PFSK-1 (cell line): ENCODE measurements around the gene NCOA5. TPM values are rescaled to one million over a fixed set of nuclear protein-coding genes. Genes with fewer than 3 reads are reported as not detected.

Experiments
- FOXP2 ChIP-seq: optimal IDR thresholded peaks from 2 replicates; pipeline ENCODE3; 2011; ENCODE audit warnings: borderline replicate concordance, control low read depth, inconsistent platforms; ENCODE audit not compliant: insufficient read depth; ENCODE audit errors: extremely low read length, extremely low read depth
- POLR2AphosphoS5 ChIP-seq: IDR thresholded peaks from 2 replicates; pipeline ENCODE4 v1.6.1; 2012; ENCODE audit warnings: low read depth, mild to moderate bottlenecking, control low read depth, low read length, moderate library complexity
- SIN3A ChIP-seq: IDR thresholded peaks from 2 replicates; pipeline ENCODE4 v1.6.1; 2012; ENCODE audit warnings: mild to moderate bottlenecking, low read length, moderate library complexity, borderline replicate concordance; ENCODE audit not compliant: insufficient read depth
- TAF1 ChIP-seq: IDR thresholded peaks from 2 replicates; pipeline ENCODE4 v1.6.1; 2012; ENCODE audit warnings: low read length, control low read depth, borderline replicate concordance; ENCODE audit not compliant: insufficient read depth
- polyA plus RNA-seq: library from polyadenylated mRNA; unstranded; fragments of >200 nt; gene quantifications from one replicate; pipeline ENCODE4 v1.2.1, GENCODE V29; 2012; ENCODE audit warnings: low read depth, missing spikeins; ENCODE audit not compliant: insufficient read length
- TF ChIP-seq, protein P1 (sequence below), 2 experiments: IDR thresholded peaks; 2 replicates each; pipeline versions ENCODE4 v1.6.1 to v1.8.0; 2011 to 2012; ENCODE audit warnings: low read depth in 2 of 2, low read length in 2 of 2, control low read depth in 1 of 2, inconsistent platforms in 1 of 2, mild to moderate bottlenecking in 1 of 2, moderate library complexity in 1 of 2; ENCODE audit not compliant: insufficient read depth in 1 of 2

The NCOA5 gene
- 21.5 TPM for polyA plus RNA-seq

DNA sequence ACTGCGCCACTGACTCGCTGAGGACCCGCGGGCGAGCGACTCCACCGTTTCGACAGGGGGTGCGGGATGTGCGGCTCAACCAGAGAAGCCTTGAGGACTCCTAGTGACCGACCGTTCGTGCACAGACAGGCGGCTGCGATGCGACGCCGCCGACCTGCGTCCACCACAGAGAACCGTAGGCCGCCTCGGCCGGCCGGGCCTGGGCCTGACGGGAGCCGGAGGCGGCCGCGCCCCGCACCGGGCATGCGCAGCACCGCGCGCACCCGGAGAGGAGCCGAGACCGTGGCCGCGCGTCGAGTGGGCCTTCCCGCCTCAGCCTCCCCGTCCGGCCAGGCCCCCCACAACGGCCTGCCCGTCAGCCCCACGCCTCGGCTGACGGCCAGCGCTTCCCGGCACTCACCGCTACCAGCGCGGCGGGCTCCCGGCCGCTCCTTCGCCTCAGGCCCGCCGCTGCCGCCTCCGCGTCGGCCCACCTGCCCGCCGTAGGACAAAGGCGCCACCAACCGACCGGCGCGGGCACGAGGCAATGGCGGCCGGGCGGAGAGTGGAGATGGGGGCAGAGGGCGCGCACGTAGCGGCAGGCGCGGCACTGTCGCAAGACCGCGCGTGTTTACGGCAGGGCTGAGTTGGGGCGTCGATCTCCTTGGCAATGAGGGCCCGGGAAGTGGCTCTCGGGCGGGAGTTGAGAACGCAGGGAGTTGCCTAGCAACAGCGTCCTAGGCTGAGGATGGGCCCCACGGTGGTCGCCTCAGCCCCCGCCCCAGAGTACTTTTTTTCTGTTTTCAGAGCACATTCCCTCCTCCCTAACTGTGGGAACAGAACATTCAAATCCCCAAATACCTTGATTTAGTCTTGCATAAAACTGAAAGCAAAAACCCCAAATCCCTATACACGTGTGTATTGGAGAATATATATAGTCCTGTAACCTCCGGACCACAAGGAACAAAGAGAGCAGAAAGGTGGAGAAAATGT lies at the start of gene NCOA5:
TSS of gene NCOA5 (minus strand) at position 546 of the 972 bp plus-strand sequence. CDS start 10,538 bp downstream, outside the sequence.
- peak; percentile 86 for TF ChIP-seq POLR2AphosphoS5
- peak; percentile 99 for TF ChIP-seq FOXP2
- TF ChIP-seq, protein P1, sequence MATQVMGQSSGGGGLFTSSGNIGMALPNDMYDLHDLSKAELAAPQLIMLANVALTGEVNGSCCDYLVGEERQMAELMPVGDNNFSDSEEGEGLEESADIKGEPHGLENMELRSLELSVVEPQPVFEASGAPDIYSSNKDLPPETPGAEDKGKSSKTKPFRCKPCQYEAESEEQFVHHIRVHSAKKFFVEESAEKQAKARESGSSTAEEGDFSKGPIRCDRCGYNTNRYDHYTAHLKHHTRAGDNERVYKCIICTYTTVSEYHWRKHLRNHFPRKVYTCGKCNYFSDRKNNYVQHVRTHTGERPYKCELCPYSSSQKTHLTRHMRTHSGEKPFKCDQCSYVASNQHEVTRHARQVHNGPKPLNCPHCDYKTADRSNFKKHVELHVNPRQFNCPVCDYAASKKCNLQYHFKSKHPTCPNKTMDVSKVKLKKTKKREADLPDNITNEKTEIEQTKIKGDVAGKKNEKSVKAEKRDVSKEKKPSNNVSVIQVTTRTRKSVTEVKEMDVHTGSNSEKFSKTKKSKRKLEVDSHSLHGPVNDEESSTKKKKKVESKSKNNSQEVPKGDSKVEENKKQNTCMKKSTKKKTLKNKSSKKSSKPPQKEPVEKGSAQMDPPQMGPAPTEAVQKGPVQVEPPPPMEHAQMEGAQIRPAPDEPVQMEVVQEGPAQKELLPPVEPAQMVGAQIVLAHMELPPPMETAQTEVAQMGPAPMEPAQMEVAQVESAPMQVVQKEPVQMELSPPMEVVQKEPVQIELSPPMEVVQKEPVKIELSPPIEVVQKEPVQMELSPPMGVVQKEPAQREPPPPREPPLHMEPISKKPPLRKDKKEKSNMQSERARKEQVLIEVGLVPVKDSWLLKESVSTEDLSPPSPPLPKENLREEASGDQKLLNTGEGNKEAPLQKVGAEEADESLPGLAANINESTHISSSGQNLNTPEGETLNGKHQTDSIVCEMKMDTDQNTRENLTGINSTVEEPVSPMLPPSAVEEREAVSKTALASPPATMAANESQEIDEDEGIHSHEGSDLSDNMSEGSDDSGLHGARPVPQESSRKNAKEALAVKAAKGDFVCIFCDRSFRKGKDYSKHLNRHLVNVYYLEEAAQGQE (IDR thresholded peaks at IDR 0.05; ENCODE audit: insufficient read depth in 1 of 2, low read depth in 2 of 2, low read length in 2 of 2) = peak; percentile 5 to 55; a peak in 2 of 4 replicates
- peak; percentile 90 for TF ChIP-seq TAF1
- 0 out of 2 replicates have a peak, but pooled peaks have one; percentile 78 for TF ChIP-seq SIN3A

DNA sequence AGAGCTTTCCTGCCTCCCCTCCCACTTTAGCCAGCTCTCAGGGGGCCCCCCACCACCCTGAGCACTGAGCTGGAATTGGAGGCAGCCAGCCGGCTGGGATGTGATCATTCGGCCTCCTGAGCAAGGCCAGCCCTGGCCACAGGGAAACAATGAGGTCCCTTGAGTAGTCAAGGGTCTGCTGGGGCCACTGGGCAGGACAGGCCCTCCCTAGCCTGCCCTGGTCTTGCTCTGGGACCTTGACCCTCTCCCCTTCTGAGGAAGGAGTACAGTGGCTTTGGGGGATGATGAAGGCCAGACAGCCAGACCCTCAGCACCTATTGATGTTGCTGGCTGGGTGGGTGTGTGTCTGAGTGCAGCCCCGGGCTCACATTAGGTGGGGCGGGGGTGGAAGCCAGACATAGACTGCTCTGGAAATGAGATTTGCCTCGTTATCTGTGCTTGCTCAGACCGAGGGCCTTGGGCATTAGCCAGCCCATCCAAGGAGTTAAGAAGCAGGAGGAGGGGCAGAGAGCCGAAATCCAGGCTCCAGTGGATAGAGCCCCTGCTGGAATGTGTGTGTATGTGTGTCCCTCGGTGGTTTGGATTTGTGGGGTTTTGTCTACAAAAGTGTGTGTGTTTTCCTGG lies 49.6 kb upstream of the NCOA5 start:
- TF ChIP-seq, protein P1 (IDR thresholded peaks at IDR 0.05; ENCODE audit: insufficient read depth in 1 of 2, low read depth in 2 of 2, low read length in 2 of 2) = no peak
- TF ChIP-seq POLR2AphosphoS5 (no peak), TAF1 (no peak), FOXP2 (no peak), SIN3A (no peak)

DNA sequence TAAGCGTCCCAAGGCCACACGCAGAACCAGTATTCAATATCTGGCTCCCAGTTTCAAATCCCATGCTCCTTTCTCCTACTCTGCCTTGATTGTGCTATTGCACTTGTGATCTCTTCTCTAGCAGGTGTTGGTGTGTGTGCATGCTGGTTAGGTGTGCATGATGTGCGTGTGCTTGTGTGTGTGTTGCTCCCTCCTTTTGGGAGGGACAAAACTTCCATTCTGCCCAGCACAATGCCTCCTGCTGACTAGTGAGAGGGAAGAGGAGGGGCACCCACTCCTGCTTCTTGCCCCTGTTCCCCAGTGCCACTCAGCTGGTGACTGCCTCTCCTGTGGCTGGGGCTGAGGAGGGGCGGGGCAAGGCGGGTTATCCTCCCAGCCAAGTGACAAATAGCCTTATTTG lies 48.1 kb upstream of the NCOA5 start:
- TF ChIP-seq TAF1 (no peak), POLR2AphosphoS5 (no peak), SIN3A (no peak), FOXP2 (no peak)
- TF ChIP-seq, protein P1 (IDR thresholded peaks at IDR 0.05; ENCODE audit: insufficient read depth in 1 of 2, low read depth in 2 of 2, low read length in 2 of 2) = no peak

DNA sequence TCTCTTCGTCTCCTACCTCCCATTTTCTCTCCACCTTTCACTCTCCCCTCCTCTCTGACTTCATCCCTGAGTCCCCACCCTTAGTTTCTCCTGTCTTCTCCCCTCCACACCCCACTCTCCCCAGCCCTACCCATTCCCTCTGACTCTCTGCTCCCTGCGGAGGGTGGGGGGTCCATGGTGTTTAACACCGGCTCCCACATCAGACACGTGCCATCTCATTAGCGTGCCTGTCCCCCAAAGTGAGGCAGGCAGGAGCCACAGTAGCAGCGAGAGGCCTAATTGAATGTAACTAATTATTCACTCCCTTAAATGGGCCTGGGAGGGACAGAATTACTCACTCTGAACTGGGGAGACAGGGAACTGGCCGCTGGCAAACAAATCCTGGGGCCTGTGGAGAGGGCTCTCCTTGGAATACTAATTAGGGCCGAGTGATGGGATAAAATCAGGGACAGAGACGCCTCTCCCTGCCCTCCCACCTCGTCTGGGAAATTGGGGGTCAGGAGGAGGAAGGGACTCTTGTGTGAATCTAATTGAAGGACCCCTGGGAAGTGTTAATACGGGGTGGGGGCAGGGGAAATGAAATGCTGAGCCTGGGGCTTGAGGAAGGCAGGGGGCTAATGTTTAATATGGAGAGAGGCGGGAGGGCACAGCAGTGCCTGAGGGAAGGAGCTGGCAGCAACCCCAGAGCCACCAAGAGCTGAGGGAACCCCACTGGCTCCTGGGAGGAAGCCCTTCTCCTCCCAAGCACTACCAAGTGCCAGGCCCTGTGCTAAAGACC lies 46.3 kb upstream of the NCOA5 start:
- no peak for TF ChIP-seq POLR2AphosphoS5
- no peak for TF ChIP-seq TAF1
- TF ChIP-seq, protein P1 (IDR thresholded peaks at IDR 0.05; ENCODE audit: insufficient read depth in 1 of 2, low read depth in 2 of 2, low read length in 2 of 2) = no peak
- TF ChIP-seq SIN3A = no peak
- no peak for TF ChIP-seq FOXP2
